ENCODE data around the gene POLD2. TPM values are rescaled to one million over a fixed set of nuclear protein-coding genes. Genes with fewer than 3 reads are reported as not detected.

The POLD2 gene
- total and polyA plus RNA-seq, 2 experiments from 2014 or later = 100 to 164 TPM

GRCh38 chr7:44104860-44105771, 18.2 kb downstream of the POLD2 start:
- Histone ChIP-seq H3K27me3 (replicated peaks; ENCODE audit: insufficient read depth) (no peaks in the 10 kb centered on the region), H2AFZ (peak overlapping the region; percentile 57), H4K20me1 (ENCODE audit: insufficient read depth) (no peaks in the 10 kb centered on the region), H3K9me3 (ENCODE audit: low read depth) (no peaks in the 10 kb centered on the region), H3F3A (ENCODE audit: insufficient read depth) (peaks cover 26% of the 10 kb centered on the region), H3K36me3 (ENCODE audit: low read depth) (no peaks in the 10 kb centered on the region), H3K4me2 (ENCODE audit: unreplicated experiment) (peak overlapping the region; percentile 76), H3K9me2 (ENCODE audit: insufficient read depth) (no peaks in the 10 kb centered on the region), H3K4me1 (ENCODE audit: insufficient read depth) (peaks cover 34% of the 10 kb centered on the region), H3K27ac (peak overlapping the region; percentile 51), H3K4me3 (peak overlapping the region; percentile 70), H3K9ac (peak overlapping the region; percentile 85), H3K79me2 (ENCODE audit: insufficient read depth) (peaks cover 26% of the 10 kb centered on the region)
- in situ Hi-C loops (cut with MboI) = no loop called here
- WGBS, 2 experiments (ENCODE audit: low coverage in 1 of 2, low lambda C conversion rate in 2 of 2, missing lambda C conversion rate in 2 of 2) = 3 to 4% methylated on average over 26 to 28 of the region's 28 CpGs
- TF ChIP-seq EZH2phosphoT487 (IDR thresholded peaks at IDR 0.05; ENCODE audit: insufficient read depth, low read depth) (no peak), EZH2 (IDR thresholded peaks at IDR 0.05; ENCODE audit: insufficient read depth, poor library complexity, severe bottlenecking) (no peak)
- DNase-seq = peak; percentile 80

- 9 to 17% methylated on average over 15 to 86 of the region's 87 CpGs for WGBS, 2 experiments (ENCODE audit: low coverage in 1 of 2, low lambda C conversion rate in 2 of 2, missing lambda C conversion rate in 2 of 2)
- peak within 1 kb of the TSS; percentile 86 for H3K27ac ChIP-seq
- no peak for TF ChIP-seq EZH2phosphoT487 (IDR thresholded peaks at IDR 0.05; ENCODE audit: insufficient read depth, low read depth)
- no peak for TF ChIP-seq EZH2 (IDR thresholded peaks at IDR 0.05; ENCODE audit: insufficient read depth, poor library complexity, severe bottlenecking)
- H3K9me3 ChIP-seq (ENCODE audit: low read depth) = no peaks in the 10 kb centered on the region
- in situ Hi-C loops (cut with MboI) = no loop called here
- peaks cover 26% of the 10 kb centered on the region for H3K79me2 ChIP-seq (ENCODE audit: insufficient read depth)
- peak within 1 kb of the TSS; percentile 76 for H3K4me2 ChIP-seq (ENCODE audit: unreplicated experiment)
- H3K9ac ChIP-seq = peak within 1 kb of the TSS; percentile 85
- no peaks in the 10 kb centered on the region for H4K20me1 ChIP-seq (ENCODE audit: insufficient read depth)
- peak; percentile 65 for DNase-seq
- H3K27me3 ChIP-seq (replicated peaks; ENCODE audit: insufficient read depth) = no peaks in the 10 kb centered on the region
- no peaks in the 10 kb centered on the region for H3K36me3 ChIP-seq (ENCODE audit: low read depth)
- peaks cover 32% of the 10 kb centered on the region for H3F3A ChIP-seq (ENCODE audit: insufficient read depth)
- H3K4me3 ChIP-seq = peak within 1 kb of the TSS; percentile 70
- H2AFZ ChIP-seq = peak within 1 kb of the TSS; percentile 57
- no peaks in the 10 kb centered on the region for H3K9me2 ChIP-seq (ENCODE audit: insufficient read depth)
- H3K4me1 ChIP-seq (ENCODE audit: insufficient read depth) = peaks cover 35% of the 10 kb centered on the region
These were observed 19.2 kb downstream of the POLD2 start, which contains the start of gene AEBP1 for GRCh38 chr7:44103923-44104859. Gene AEBP1, plus strand, starts transcription at chr7:44104345. Its CDS starts 321 bp downstream, at chr7:44104666.

- in situ Hi-C loops (cut with MboI) = no loop called here
- DNase-seq = no peak
- H3K27me3 ChIP-seq (replicated peaks; ENCODE audit: insufficient read depth) = no peaks in the 10 kb centered on the region
- no peak overlapping the region for H3K4me2 ChIP-seq (ENCODE audit: unreplicated experiment)
- TF ChIP-seq EZH2phosphoT487 (IDR thresholded peaks at IDR 0.05; ENCODE audit: insufficient read depth, low read depth) = no peak
- TF ChIP-seq EZH2 (IDR thresholded peaks at IDR 0.05; ENCODE audit: insufficient read depth, poor library complexity, severe bottlenecking) = no peak
- H3K4me3 ChIP-seq = no peak overlapping the region
- H3K4me1 ChIP-seq (ENCODE audit: insufficient read depth) = peaks cover 35% of the 10 kb centered on the region
- H3K79me2 ChIP-seq (ENCODE audit: insufficient read depth) = peaks cover 26% of the 10 kb centered on the region
- peaks cover 32% of the 10 kb centered on the region for H3F3A ChIP-seq (ENCODE audit: insufficient read depth)
- H2AFZ ChIP-seq = no peak overlapping the region
- H3K9me2 ChIP-seq (ENCODE audit: insufficient read depth) = no peaks in the 10 kb centered on the region
- no peaks in the 10 kb centered on the region for H3K9me3 ChIP-seq (ENCODE audit: low read depth)
- no peaks in the 10 kb centered on the region for H3K36me3 ChIP-seq (ENCODE audit: low read depth)
- no peaks in the 10 kb centered on the region for H4K20me1 ChIP-seq (ENCODE audit: insufficient read depth)
- no peak overlapping the region for H3K9ac ChIP-seq
- H3K27ac ChIP-seq = no peak overlapping the region
- WGBS, 2 experiments (ENCODE audit: low coverage in 1 of 2, low lambda C conversion rate in 2 of 2, missing lambda C conversion rate in 2 of 2) = 75 to 82% methylated on average over 8 of the region's 8 CpGs
These were observed 19.8 kb downstream of the POLD2 start for GRCh38 chr7:44103566-44103922.

Measured in GM23248 (cell line).